IMR-90 (cell line): ENCODE measurements around the gene KRTAP10-7. TPM values are rescaled to one million over a fixed set of nuclear protein-coding genes. Genes with fewer than 3 reads are reported as not detected.

Experiments used
- ATAC-seq: fragments of 200-7000 bp; cut with Tn5 transposase; 2 replicates; pipeline ENCODE4 v1.9.1; 2020; ENCODE audit warnings: low read depth, mild to moderate bottlenecking, moderate library complexity
- BruUV-seq: library from RNA; stranded (reverse); fragments of 400-500 nt; replicated peaks from 2 replicates; lab custom pipeline; 2021; lab: Mats Ljungman, UMichigan
- CTCF ChIA-PET: fragments of 300-600 bp; formaldehyde crosslinking; extraction: SDS; loops from one replicate; lab custom pipeline; 2021; ENCODE audit warnings: antibody characterized with exemption; lab: Yijun Ruan, JAX
- POLR2A ChIA-PET: fragments of 300-600 bp; sonication (Branson Sonifier 250); formaldehyde crosslinking; loops from one replicate; lab custom pipeline; 2022; ENCODE audit warnings: antibody characterized with exemption; ENCODE audit not compliant: unreplicated experiment; lab: Charles Lee
- DNase-seq: peaks from one replicate; pipeline ENCODE4 v3.0.0; 2013
- H2AFZ ChIP-seq: replicated peaks from 2 replicates; pipeline ENCODE3; 2013; ENCODE audit warnings: low read length, mild to moderate bottlenecking; ENCODE audit not compliant: poor library complexity
- H2AK5ac ChIP-seq: 2 replicates; pipeline ENCODE4 v1.6.1; 2013; ENCODE audit warnings: low read depth, low read length, inconsistent platforms
- H2AK9ac ChIP-seq: replicated peaks from 2 replicates; pipeline ENCODE3; 2013; ENCODE audit warnings: mild to moderate bottlenecking, low read depth, low read length, moderate library complexity; ENCODE audit not compliant: poor library complexity
- H2BK120ac ChIP-seq: 2 replicates; pipeline ENCODE4 v1.6.1; 2013; ENCODE audit warnings: low read depth, low read length, inconsistent platforms
- H2BK15ac ChIP-seq: 3 replicates; pipeline ENCODE4 v1.6.1; 2013; ENCODE audit warnings: low read depth, low read length, inconsistent platforms
- H2BK20ac ChIP-seq: 2 replicates; pipeline ENCODE4 v1.6.1; 2013; ENCODE audit warnings: low read depth, mild to moderate bottlenecking, inconsistent platforms, low read length, moderate library complexity
- H2BK5ac ChIP-seq: 2 replicates; pipeline ENCODE4 v1.6.1; 2013; ENCODE audit warnings: mild to moderate bottlenecking, low read depth, low read length, inconsistent platforms; ENCODE audit not compliant: poor library complexity, severe bottlenecking
- H3K14ac ChIP-seq: replicated peaks from 2 replicates; pipeline ENCODE4 v1.6.1; 2013; ENCODE audit warnings: low read depth, low read length, inconsistent platforms
- H3K18ac ChIP-seq: 2 replicates; pipeline ENCODE4 v1.6.1; 2013; ENCODE audit warnings: low read depth, low read length, control low read depth
- H3K23ac ChIP-seq: 2 replicates; pipeline ENCODE4 v1.6.1; 2013; ENCODE audit warnings: low read depth, low read length, inconsistent platforms
- H3K27ac ChIP-seq: 2 replicates; pipeline ENCODE4 v1.5.1; 2013; ENCODE audit warnings: mild to moderate bottlenecking, control low read depth, low read length; ENCODE audit not compliant: insufficient read depth
- H3K27me3 ChIP-seq: 2 replicates; pipeline ENCODE4 v1.6.1; 2013; ENCODE audit warnings: low read length; ENCODE audit not compliant: control insufficient read depth, insufficient read depth
- H3K36me3 ChIP-seq: 2 replicates; pipeline ENCODE4 v1.6.1; 2013; ENCODE audit warnings: low read length, mixed read lengths; ENCODE audit not compliant: control insufficient read depth, insufficient read depth
- H3K4ac ChIP-seq: 2 replicates; pipeline ENCODE4 v1.6.1; 2013; ENCODE audit warnings: low read depth, low read length, inconsistent platforms
- H3K4me1 ChIP-seq: 2 replicates; pipeline ENCODE4 v1.6.1; 2013; ENCODE audit warnings: low read length, mixed read lengths; ENCODE audit not compliant: control insufficient read depth, insufficient read depth
- H3K4me2 ChIP-seq: 2 replicates; pipeline ENCODE4 v1.6.1; 2013; ENCODE audit warnings: low read depth, mild to moderate bottlenecking, control low read depth, low read length, moderate library complexity
- H3K4me3 ChIP-seq: 2 replicates; pipeline ENCODE4 v1.5.1; 2013; ENCODE audit warnings: low read depth, mild to moderate bottlenecking, control low read depth, low read length, moderate library complexity; ENCODE audit not compliant: insufficient read depth
- H3K56ac ChIP-seq: 2 replicates; pipeline ENCODE4 v1.6.1; 2013; ENCODE audit warnings: low read length, inconsistent platforms; ENCODE audit not compliant: insufficient read depth; ENCODE audit errors: extremely low read depth
- H3K79me1 ChIP-seq, 2 experiments: 2 replicates each; pipeline ENCODE4 v1.6.1; 2013; ENCODE audit warnings: low read length in 2 of 2, inconsistent platforms in 1 of 2, low read depth in 1 of 2
- H3K9ac ChIP-seq: 2 replicates; pipeline ENCODE4 v1.6.1; 2013; ENCODE audit warnings: low read depth, low read length, control low read depth
- H3K9me1 ChIP-seq: 2 replicates; pipeline ENCODE4 v1.6.1; 2013; ENCODE audit warnings: low read length, inconsistent platforms; ENCODE audit not compliant: insufficient read depth
- H3K9me3 ChIP-seq: 2 replicates; pipeline ENCODE4 v1.6.1; 2013; ENCODE audit warnings: low read length; ENCODE audit not compliant: control insufficient read depth, insufficient read depth
- H4K20me1 ChIP-seq: 2 replicates; pipeline ENCODE4 v1.6.1; 2013; ENCODE audit warnings: low read length, inconsistent platforms; ENCODE audit not compliant: insufficient read depth
- H4K5ac ChIP-seq: 2 replicates; pipeline ENCODE4 v1.6.1; 2013; ENCODE audit warnings: mild to moderate bottlenecking, low read depth, low read length, control low read depth
- H4K8ac ChIP-seq, 2 experiments: 2 replicates each; pipeline ENCODE4 v1.6.1; 2013; ENCODE audit warnings: low read depth in 2 of 2, low read length in 2 of 2, control low read depth in 1 of 2, inconsistent platforms in 1 of 2
- H4K91ac ChIP-seq: 2 replicates; pipeline ENCODE4 v1.6.1; 2013; ENCODE audit warnings: low read depth, low read length, inconsistent platforms; ENCODE audit not compliant: insufficient read depth
- BHLHE40 ChIP-seq: fragments of 150-350 bp; IDR thresholded peaks from 2 replicates; pipeline ENCODE4 v1.6.1; 2016; ENCODE audit warnings: mild to moderate bottlenecking, low read depth, low read length
- CHD1 ChIP-seq: IDR thresholded peaks from 2 replicates; pipeline ENCODE4 v1.6.1; 2012; ENCODE audit warnings: low read depth, low read length, improper control_type of control experiment
- CTCF ChIP-seq: conservative IDR thresholded peaks from 2 replicates; pipeline ENCODE4 v1.5.1; 2012; ENCODE audit warnings: mild to moderate bottlenecking, low read depth, low read length, improper control_type of control experiment
- MAFK ChIP-seq: IDR thresholded peaks from 2 replicates; pipeline ENCODE4 v1.6.1; 2012; ENCODE audit warnings: low read depth, low read length, improper control_type of control experiment
- MAZ ChIP-seq: IDR thresholded peaks from 2 replicates; pipeline ENCODE4 v1.6.1; 2012; ENCODE audit warnings: low read depth, mild to moderate bottlenecking, low read length, improper control_type of control experiment, moderate library complexity, borderline replicate concordance
- MXI1 ChIP-seq: IDR thresholded peaks from 2 replicates; pipeline ENCODE4 v1.6.1; 2012; ENCODE audit warnings: low read depth, mild to moderate bottlenecking, low read length, moderate library complexity, borderline replicate concordance
- RAD21 ChIP-seq: IDR thresholded peaks from 2 replicates; pipeline ENCODE4 v1.6.1; 2012; ENCODE audit warnings: low read length, improper control_type of control experiment
- RCOR1 ChIP-seq: IDR thresholded peaks from 2 replicates; pipeline ENCODE4 v1.6.1; 2012; ENCODE audit warnings: mild to moderate bottlenecking, low read length, improper control_type of control experiment; ENCODE audit not compliant: insufficient replicate concordance
- SMC3 ChIP-seq: fragments of 150-350 bp; IDR thresholded peaks from 2 replicates; pipeline ENCODE4 v1.6.1; 2016; ENCODE audit warnings: low read depth, mild to moderate bottlenecking, antibody characterized with exemption, low read length, moderate library complexity
- WGBS, 2 experiments: methylation state at CpG; one replicate each; pipeline versions ENCODE4 v1.1.5 to v1.1.7; 2013; ENCODE audit warnings: missing lambda C conversion rate in 2 of 2; ENCODE audit not compliant: insufficient read length in 1 of 2; ENCODE audit errors: extremely low coverage in 2 of 2; 5-methylcytosine and 5-hydroxymethylcytosine counted together
- dilution Hi-C: fragments of 300-500 bp; cut with HindIII; formaldehyde crosslinking; loops from one replicate; pipeline ENCODE4 v1.14.3; 2018; ENCODE audit warnings: low sequenced_read_pairs; ENCODE audit not compliant: unreplicated experiment
- in situ Hi-C: fragments of 300-500 bp; cut with MboI; formaldehyde crosslinking; loops from 3 replicates; pipeline ENCODE4 v1.14.3; 2019; ENCODE audit warnings: low sequenced_read_pairs, inconsistent platforms, mixed read lengths
- intact Hi-C: fragments of 100-400 bp; cut with micrococcal nuclease; formaldehyde crosslinking; loops from 2 replicates; pipeline ENCODE4 v1.10.0; 2022
- polyA plus RNA-seq, 3 experiments: library from polyadenylated mRNA; depleted of rRNA; stranded (reverse); fragments of >200 nt; gene quantifications; 2 replicates each; pipeline ENCODE4 v1.2.3, GENCODE V29; 2012; ENCODE audit warnings: low replicate concordance in 1 of 3
- total RNA-seq: library from RNA; depleted of rRNA; stranded (reverse); fragments of >200 nt; gene quantifications from 2 replicates; pipeline ENCODE4 v1.2.3, GENCODE V29; 2012

The KRTAP10-7 gene
- total and polyA plus RNA-seq, 2 of the 4 experiments (the other 2 are of a cell fraction): not detected

- Histone ChIP-seq H3K4ac (no peak overlapping the region), H2BK120ac (no peak overlapping the region), H3K36me3 (no peaks in the 10 kb centered on the region), H3K4me1 (no peaks in the 10 kb centered on the region), H2AK5ac (no peak overlapping the region), H2BK5ac (no peak overlapping the region), H4K91ac (no peak overlapping the region), H3K4me2 (no peak overlapping the region), H4K20me1 (no peaks in the 10 kb centered on the region), H3K23ac (no peak overlapping the region), H3K79me1 (no peaks in the 10 kb centered on the region), H2BK20ac (no peak overlapping the region), H3K14ac (no peak overlapping the region), H3K18ac (no peak overlapping the region), H4K5ac (no peak overlapping the region), H2BK15ac (no peak overlapping the region), H3K4me3 (no peak overlapping the region), H3K27ac (no peak overlapping the region), H3K56ac (no peak overlapping the region), H4K8ac (no peak overlapping the region), H3K27me3 (peaks cover 3% of the 10 kb centered on the region; the same call in 1 of the 2 replicates), H3K9me1 (no peaks in the 10 kb centered on the region), H2AK9ac (no peak overlapping the region), H3K9ac (no peak overlapping the region), H3K9me3 (peaks cover 3% of the 10 kb centered on the region), H2AFZ (no peak overlapping the region)
- ChIA-PET CTCF (no interaction called here), POLR2A (no interaction called here)
- 17% methylated on average over 1 of the region's 3 CpGs; no CpG with 5 or more reads in 1 of the 2 experiments for WGBS, 2 experiments
- dilution Hi-C loops (no loop called here), in situ Hi-C loops (no loop called here), intact Hi-C loops (no loop called here)
- no TSS peak for BruUV-seq
- ATAC-seq: no peak
- DNase-seq: no peak
- no peak for TF ChIP-seq SMC3
- no peak for TF ChIP-seq MAZ
- no peak for TF ChIP-seq CTCF
- no peak for TF ChIP-seq CHD1
- no peak for TF ChIP-seq MXI1
- no peak for TF ChIP-seq BHLHE40
- TF ChIP-seq RCOR1: no peak
- no peak for TF ChIP-seq RAD21
- TF ChIP-seq MAFK: no peak
These were observed 14.5 kb upstream of the KRTAP10-7 start for GRCh38 chr21:44585892-44586291.
